Body of pancreas (tissue), 4 donors: ENCODE data around the gene HAPLN2.

Experiments used
- POLR2A ChIP-seq, 3 donors: fragments of 450-650 bp; IDR thresholded peaks; one replicate each; pipeline ENCODE4 v1.6.1; 2016; ENCODE audit warnings: antibody characterized with exemption in 3 of 3, mild to moderate bottlenecking in 2 of 3
- TF ChIP-seq, protein P1 (sequence below), 7 experiments: fragments of 450-650 bp in 4 of 7; fragments of 200-600 bp in 3 of 7; sonication (generic) in 3 of 7; IDR thresholded peaks; one replicate each; pipeline ENCODE4 v1.5.1; 2016 to 2019; ENCODE audit warnings: antibody characterized with exemption in 7 of 7

DNA sequence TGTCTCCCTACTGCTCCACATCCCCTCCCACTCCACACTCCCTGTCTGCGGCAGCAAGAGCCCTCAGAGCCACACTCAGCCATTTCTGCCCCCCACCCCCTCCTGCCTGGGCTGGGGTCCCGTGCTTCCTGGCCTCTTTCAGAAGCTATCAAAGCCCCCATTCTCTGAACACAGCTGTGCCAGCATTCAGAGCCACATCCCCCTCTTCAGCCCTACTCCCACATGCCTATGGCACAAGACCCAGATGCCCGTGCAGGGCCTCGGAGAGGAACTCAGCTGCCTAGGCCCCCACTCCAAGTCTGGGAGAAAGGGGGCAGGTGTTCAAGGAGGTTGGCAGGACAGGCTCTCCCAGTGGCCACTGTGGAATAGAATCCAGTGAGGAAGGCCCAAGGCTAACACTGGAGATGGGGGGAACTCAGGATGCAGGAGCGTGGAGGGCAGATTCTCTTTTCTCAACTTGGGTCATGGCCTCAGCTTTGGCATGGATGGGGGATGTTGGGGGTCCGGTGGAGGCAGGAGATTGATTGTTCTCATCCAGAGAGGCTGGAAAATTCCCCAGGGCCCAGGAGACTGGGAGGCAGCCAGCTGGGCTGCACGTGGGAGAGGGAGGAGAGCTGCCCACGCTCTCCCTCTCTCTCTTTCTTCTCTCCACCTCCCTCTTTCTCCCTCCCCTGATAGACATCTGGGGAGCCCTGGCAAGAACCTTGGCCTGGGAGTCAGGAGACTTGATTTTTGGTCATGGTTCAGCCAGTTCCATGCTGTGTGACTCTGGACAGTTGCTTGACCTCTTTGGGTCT, 19.2 kb downstream of the HAPLN2 start:
- TF ChIP-seq, protein P1, sequence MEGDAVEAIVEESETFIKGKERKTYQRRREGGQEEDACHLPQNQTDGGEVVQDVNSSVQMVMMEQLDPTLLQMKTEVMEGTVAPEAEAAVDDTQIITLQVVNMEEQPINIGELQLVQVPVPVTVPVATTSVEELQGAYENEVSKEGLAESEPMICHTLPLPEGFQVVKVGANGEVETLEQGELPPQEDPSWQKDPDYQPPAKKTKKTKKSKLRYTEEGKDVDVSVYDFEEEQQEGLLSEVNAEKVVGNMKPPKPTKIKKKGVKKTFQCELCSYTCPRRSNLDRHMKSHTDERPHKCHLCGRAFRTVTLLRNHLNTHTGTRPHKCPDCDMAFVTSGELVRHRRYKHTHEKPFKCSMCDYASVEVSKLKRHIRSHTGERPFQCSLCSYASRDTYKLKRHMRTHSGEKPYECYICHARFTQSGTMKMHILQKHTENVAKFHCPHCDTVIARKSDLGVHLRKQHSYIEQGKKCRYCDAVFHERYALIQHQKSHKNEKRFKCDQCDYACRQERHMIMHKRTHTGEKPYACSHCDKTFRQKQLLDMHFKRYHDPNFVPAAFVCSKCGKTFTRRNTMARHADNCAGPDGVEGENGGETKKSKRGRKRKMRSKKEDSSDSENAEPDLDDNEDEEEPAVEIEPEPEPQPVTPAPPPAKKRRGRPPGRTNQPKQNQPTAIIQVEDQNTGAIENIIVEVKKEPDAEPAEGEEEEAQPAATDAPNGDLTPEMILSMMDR (IDR thresholded peaks at IDR 0.05) = no peak
- no peak for TF ChIP-seq POLR2A (IDR thresholded peaks at IDR 0.05)
